ENCODE data around the gene CNTN1.
"Not testable (repeated sequence)": the region's sequence is repeated elsewhere in the genome, so short reads cannot be mapped to it uniquely, and the experiment has no call there.

CNTN1 gene

DNA sequence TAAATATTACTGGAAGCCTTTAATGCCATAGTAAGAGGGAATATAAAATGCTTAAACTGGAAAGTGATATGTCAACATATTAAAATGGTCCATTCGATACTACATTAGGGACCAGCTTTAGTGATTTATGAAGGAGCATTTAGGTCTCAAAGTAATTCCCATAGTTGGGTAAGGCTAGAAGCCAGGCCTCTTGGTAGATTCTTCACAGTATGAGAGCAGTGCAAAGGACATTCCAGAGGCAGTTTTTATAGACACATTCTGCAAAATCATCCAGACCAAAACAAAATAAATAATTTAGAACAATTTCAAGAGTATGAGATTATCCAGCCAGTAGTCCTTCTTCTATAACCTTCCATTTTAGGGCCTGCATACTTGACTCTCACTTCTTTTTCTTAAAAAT lies 353.3 kb downstream of the CNTN1 start:
- DNase-seq (ENCODE audit: low spot score): no peak

DNA sequence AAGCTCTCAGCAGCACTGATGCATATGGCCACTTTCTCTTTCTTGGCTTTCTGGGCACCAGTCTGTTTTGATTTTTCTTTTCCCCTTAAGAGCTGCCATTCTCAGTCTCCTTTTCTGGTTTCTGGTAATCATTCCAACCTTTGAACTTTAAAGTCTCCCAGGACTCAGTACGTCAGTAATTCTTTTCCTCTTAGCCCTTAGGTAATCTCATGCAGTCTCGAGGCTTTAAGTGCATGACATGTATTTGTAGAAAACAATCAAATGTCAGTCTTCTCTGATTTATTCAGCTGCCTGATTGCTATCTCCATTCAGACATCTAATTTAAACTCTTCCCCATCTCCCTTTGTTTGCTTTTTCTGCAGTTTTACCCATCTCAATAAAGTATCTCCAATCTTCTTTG lies 356.8 kb downstream of the CNTN1 start:
- DNase-seq (ENCODE audit: low spot score): no peak

DNA sequence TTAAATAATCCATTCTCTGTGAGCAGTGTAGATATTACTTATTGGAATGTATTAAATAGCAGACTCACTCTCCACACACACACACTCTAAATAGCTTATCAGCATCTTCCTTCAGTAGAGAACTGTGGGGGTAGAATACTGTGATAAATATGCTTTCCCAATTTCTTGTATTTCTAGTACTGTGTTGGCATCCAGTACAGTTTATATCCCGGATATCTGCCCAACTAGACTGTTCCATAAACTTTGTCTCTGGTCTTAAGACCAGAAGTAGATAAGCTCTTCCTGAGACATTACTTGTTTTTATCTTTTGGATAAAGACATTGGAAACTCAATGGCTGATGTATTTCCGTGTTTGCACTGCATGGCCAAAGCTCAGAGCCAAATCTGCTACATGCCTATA lies 359.7 kb downstream of the CNTN1 start:
- DNase-seq (ENCODE audit: low spot score): no peak

DNA sequence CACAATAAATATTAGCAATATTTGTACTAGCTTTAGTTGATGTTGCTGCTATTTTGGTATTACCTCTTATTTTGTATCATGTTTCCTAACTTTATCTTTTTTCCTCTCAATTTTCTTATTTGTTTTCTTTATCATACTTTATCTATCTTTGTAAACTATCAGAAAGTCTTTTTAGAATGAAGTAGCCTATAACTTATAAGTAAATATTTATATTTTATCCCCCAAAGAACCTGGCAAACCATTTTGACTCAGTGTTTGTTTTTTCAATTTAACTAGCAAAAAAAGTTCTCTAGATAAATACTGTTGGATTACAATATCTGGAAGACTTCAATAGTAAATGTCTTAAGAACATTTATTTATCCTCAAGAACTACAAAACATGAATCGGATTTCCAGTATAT lies 360.2 kb downstream of the CNTN1 start:
- DNase-seq (ENCODE audit: low spot score): no peak

DNA sequence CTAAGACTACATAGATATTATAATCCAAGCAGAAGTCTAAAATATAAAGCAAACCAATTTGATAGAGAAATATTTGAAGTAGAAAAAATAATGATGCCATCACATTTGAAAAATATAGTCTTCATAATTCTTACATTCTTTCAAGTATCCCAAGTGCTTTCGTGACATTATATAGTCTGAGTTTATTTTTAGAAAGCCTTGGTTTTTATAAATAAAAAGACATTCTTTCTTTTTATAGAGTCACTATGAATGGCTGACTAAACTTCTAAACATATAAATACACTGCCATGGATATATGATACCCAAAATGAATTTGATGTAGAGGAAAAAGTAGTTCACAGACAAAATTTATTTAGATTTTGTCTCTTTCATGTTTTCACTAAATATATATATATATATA lies 360.8 kb downstream of the CNTN1 start:
- no peak for DNase-seq (ENCODE audit: low spot score)

DNA sequence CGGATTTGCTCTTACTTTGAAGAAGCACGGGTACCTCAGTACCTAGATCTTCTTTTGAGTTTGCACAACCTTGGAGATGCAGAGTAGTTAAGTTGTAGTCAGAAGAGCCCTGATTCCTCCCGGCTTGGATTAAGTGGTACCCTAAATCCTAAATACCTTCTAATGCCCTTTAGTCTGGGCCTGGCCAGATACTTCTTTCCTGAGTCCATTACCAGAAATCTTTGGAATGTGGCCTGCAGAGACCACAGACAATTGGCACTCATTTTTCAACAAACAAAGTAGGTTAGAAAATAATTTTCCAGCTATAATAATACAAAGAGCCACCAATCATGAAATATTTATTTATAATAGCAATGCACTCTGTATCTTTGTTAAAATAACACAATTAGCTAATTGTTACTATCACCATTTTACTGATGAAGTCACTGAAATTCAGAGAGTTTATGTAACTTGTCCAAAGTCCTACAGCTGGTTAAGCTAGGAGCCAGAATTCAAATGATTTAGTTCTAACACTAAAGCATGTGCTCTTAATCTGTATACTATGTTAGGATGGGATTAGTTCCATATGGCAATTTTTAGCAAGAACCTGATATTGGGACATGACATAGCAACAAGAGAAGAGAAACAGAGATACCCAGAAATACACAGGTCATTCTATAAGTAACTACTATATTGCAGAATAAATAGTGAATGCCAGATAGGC lies 363.8 kb downstream of the CNTN1 start:
- no peak for DNase-seq (ENCODE audit: low spot score)

DNA sequence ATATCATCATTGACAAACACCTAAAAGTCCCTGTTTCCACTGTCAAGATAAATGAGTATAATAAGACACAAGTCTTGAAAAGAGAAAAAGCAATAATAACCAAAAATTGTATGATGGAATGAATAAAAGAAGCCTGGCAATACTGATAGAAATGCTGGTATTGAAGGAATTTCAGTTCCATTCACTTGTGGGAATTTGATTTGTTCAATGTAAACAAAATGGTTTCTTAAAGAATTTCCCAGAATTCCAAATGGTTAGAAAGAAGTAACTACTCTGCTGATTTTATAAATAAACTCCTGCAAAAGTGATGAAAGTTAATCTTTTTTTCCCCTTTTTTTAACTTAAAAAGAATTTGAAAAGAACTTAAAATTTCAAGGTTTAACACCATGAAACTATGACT lies 366.0 kb downstream of the CNTN1 start:
- DNase-seq (ENCODE audit: low spot score): no peak

DNA sequence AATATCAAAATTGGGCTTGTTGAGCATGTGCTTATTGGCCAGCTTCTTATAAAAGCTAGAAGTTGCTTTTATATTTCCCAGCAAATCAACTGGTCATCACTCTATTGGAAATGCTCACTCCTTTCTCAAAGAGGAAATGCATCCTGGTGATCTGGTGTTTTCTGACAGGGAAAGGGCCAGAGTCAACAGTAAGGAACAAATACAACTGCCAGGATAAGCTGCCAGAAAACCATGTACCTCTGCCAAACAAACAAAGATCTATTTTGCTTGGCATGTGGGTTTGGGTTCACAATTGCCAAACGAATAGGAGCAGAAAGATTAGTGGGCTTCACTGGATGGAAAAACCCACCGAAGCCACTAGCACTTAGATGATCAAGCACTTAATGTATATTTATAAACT lies 369.0 kb downstream of the CNTN1 start:
- DNase-seq (ENCODE audit: low spot score): no peak

DNA sequence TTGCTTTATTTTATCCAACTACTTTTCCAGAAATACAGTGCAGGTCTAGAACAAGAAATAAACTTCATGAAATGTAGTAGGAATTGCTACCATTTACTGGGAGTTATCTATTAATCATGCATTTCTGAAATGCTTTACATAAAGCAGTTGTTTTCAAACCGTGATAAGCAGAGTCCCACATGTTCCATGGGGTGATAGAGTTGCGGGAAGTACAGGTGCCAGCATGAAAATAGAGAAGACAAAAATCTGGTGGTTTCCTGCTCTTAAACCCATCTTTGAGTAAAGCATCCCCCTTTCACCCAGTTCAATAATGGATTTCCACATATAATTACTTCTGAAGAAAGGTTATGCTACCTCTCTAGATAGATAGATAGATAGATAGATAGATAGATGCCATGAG lies 372.2 kb downstream of the CNTN1 start:
- DNase-seq (ENCODE audit: low spot score): no peak

DNA sequence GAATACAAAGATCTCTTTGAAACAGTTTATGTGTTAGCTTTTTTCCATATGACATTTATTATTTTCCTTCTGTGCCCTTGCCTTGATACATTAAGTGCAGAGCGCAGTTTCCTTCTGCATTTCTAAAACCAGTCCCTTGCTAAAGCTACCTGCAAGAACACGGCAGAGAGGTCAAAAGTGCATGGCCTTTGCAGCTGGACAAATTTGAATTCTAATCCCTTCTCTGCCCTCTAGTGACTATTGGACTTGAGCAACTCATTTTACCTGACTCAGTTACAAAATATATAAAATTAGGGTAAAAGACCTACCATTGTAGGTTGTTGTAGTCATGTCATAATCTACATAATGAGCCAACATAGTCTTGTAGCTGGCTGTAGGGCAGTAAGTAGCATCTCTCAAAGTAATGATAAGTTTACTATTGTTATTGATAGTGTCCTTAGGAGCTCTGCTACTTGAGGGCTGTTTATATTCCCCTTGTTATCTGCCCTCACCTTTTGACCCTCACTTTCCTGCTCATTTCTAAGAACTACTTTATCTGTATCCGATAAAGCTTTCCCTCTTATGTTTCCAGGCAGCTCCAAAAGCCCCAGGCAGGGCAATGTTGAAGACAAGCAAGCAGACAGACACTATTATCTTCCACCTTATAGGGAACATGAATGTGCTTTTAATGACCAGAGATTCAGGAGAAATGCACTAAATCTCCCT lies 375.9 kb downstream of the CNTN1 start:
- DNase-seq (ENCODE audit: low spot score): no peak

DNA sequence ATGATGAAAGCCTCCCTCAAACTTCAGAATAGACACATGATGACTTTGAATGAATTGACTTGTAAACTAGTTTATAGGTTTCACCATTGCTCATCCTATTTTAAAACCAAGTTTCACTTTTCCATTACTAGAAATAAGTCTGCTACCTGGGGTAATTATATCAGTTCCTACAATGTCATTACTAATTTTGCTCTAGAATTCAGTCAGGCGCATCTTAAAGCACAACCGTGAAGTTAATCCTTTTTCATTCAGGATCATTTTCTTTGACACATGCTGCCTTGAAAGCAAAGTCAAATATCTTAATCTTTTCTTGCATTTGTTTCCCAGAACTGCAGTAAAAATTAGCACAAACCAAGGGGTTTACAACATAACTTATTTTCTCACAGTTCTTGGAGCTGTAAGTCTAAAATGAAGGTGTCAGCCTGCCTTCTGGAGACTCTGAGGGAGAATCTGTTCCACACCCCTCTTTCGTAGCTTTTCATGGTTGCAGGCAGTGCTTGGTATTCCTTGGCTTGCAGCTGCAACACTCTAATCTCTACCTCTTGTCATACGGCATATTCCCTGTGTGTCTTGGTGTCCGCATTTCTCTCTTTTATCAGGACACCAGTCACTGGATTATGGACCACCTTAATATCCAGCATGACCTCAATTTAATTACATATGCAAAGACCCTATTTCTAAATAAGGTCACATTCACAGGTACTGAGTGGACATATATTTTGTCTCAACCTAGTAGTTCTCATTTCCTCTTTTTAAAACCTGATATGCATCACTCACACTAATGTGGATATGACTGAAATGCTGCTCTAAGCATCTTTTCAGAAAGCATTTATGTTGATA lies 381.6 kb downstream of the CNTN1 start:
- DNase-seq (ENCODE audit: low spot score): no peak

DNA sequence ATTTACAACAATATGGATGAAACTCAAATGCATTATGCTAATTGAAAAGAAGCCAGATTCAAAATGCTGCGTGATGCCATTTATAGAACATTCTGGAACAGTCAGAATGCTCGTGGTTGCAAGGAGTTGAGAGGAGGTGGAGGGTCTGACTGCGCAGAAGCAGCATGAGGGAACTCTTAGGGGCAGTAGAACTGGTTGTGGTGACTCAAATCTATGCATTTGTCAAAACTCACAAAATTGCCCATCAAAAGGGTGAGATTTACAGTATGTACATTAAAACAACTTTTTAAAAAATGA lies 382.2 kb downstream of the CNTN1 start:
- DNase-seq (ENCODE audit: low spot score): no peak

DNA sequence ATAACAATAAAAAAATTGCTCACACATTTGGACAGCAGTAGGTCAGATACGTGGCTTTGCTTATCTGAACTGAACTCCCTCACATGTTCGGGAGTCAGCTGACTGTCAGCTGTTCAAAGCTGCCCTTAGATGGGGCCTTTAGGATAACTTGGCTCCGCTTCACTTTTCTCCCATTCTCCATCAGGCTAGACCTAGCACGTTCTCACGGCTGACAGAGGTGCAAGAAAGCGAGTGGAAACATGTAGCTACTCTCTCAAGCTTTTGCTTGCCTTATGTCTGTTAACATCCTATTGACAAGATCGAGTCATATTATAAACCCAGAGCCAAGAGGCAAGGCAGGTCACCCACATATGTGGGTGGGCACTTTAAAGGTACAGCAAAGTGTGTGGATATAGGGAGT lies 383.9 kb downstream of the CNTN1 start:
- DNase-seq (ENCODE audit: low spot score): no peak

DNA sequence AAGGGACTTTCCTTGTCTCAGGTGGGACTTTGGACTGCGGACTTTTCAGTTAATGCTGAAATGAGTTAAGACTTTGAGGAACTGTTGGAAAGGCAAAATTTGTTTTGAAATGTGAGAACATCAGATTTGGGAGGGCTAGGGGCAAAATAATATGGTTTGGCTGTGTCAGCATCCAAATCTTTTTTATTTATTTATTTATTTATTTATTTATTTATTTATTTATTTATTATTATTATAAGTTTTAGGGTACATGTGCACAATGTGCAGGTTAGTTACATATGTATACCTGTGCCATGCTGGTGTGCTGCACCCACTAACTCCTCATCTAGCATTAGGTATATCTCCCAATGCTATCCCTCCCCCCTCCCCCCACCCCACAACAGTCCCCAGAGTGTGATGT lies 389.0 kb downstream of the CNTN1 start:
- DNase-seq (ENCODE audit: low spot score): not testable (repeated sequence)

DNA sequence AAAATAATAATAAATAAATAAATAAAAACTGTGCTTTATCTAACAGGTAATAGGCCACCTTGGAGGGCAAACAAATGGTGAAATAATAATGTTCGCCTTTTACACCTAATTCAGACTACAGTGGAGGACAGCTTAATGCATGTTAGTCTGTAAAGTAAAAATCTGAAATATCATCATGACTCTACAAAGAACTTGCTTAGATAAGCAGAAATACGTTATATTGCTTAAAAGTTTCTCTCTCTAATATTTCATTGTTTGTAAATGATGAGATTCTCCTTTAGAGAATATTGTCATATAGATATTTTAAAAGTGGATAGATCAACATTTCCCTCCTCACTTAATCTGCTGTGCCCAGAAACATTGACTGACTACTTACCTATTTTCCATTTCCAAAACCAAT lies 397.2 kb downstream of the CNTN1 start:
- DNase-seq (ENCODE audit: low spot score): no peak

DNA sequence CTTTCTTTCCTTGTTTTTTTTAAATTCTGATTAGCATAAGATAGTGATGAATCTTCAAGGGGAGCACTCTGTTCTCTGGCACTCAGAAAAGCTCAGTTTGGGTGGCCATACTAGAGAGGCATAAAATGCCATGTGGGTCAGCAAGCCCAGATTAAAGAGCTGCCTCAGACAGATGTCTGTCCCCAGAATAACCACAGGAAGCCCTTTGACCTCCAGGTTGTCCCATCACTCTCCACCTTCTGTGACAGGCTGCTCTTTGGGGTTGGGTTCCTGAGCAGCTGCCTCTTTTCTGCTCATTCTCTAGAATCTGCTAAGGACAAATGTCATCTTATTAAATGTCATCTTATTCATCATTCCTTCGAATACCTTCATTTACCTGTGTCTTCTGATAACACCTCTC lies 399.9 kb downstream of the CNTN1 start:
- DNase-seq (ENCODE audit: low spot score): no peak

DNA sequence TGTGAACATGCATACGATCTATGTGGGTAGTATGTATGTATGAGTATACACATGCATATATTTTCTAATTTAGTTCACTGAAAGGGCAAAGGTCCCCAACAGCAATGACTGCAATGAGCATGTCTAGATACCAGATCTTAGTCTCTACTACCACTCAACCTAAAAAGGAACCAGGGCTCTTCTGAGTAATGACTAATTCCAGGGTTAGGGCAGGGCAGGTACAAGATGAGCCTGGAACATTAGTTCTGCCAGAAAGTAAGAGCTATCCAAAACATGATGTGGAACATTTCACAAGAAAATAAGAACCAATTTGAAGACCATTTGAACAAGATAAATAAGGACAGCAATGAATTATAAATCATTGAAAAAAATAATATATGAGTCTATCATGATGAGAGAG lies 404.6 kb downstream of the CNTN1 start:
- DNase-seq (ENCODE audit: low spot score): no peak

DNA sequence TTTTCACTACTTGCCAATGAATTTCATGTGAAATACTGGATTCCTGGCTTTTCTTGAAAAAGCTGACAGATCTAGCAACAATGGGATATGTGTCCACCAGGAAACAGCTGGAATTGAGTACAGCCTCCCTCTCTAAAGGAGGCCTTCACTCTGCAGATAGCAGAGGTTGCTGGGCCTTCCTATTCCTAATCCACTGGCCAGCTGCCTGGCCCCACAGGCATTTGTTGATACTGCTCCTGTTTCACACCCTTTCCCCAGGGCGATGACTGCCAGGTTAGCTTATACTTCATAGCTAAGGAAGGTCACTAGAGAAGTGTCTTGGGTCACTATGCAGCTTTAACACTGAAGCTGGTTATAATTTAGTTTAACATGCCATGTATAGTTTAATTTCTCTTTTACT lies 408.3 kb downstream of the CNTN1 start:
- DNase-seq (ENCODE audit: low spot score): no peak

DNA sequence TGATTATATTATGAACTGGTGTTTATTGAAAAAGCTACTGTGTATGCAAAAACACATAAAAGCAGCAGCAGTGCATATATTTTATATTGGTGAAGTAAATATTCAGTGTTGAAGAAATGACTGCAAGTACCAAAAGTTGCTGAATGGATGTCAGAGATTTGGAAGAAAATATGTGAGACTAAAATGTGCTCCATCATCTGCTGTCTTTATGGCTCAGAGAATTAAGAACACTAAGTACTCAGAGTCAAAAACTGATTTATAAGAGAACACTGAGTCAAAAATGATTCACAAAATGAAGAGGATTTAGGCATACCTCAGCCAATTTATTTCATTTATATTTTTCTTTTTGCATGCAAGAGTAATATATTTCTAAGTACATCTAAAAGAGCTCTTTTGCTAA lies 409.6 kb downstream of the CNTN1 start:
- no peak for DNase-seq (ENCODE audit: low spot score)

DNA sequence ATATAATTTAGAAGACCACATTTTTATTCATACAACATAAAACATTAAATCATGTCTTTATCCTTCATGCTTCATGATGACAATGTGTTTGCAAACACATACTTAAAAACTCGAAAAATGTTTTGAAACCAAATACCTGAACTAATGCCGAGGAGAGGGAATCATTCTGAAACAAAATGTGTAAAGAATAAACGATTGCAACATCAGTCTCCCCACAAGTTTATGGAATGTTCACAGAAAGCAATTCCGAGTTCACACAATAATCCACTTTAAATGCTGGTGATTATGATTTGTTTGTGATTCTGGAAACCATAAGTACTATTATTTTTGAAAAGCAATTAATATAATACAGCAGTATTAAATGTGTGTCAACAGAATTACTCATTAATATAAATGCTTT lies 411.4 kb downstream of the CNTN1 start:
- DNase-seq (ENCODE audit: low spot score): no peak

DNA sequence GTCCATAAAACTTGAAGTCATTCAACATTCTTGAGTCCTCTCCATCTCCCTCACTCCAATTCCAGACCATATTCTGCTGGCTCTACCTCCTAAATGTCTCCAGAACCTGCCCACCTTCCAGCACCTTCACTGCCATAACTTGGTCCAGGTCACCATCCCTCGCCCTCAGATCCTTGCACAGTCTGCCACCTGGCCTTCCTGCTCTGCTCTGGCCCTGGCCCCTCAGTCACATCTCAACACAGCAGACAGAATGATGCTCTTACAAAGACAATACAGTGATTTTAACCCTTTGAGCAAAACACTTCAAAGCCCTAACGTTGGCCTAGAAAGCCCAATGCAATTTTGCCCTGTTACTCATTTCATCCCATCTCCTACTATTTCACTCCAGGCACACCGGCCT lies 414.1 kb downstream of the CNTN1 start:
- DNase-seq (ENCODE audit: low spot score): no peak

DNA sequence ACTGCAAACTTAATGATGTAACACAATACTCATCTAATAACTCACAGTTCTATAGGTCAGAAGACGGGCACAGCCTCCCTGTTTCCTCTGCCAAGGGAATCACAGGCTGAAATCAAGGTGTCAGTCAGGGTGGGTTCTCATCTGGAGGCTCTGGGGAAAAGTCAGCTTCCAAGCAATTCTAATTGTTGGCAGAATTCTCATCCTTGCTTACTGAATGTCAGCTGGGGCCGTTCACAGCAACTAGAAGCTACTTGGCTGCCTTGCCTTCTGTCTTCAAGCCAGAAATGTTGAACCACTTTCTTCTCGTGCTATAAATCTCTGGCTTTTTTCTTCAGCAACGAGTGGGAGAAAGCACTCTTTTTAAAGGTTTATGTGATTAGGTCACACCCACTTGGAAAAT lies 415.8 kb downstream of the CNTN1 start:
- DNase-seq (ENCODE audit: low spot score): no peak

DNA sequence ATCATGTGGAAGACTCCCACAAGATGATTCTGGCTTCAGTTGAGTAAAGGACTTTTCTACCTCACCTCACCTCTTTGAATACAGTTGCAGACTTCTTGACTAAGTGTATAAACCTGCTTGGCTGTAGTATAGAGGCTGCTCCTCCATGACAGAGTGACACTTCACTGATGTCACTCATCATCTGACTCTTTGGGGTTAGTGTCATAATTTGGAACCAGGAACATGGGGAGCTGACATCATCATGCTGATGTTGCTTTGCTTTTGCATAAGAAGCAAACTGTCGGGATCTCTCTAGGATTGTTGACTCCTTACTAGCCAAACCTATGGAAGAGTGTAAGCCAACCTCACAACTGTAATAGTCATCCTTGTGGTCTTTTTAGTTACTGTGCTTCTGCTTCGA lies 420.7 kb downstream of the CNTN1 start:
- no peak for DNase-seq (ENCODE audit: low spot score)
